HFF-Myc (cell line): ENCODE results near the gene UPK3B.
"Not testable (repeated sequence)": the region's sequence is repeated elsewhere in the genome, so short reads cannot be mapped to it uniquely, and the experiment has no call there.

Experiments
- DNase-seq: peaks from one replicate; pipeline ENCODE4 v3.0.0-alpha.2; 2011; ENCODE audit warnings: low read depth; ENCODE audit errors: extremely low read depth
- H3K4me3 ChIP-seq: replicated peaks from 2 replicates; pipeline ENCODE4 v1.5.1; 2011; ENCODE audit warnings: low read depth, mild to moderate bottlenecking, control low read depth, low read length
- CTCF ChIP-seq: IDR thresholded peaks from 2 replicates; pipeline ENCODE4 v1.5.1; 2012; ENCODE audit warnings: mild to moderate bottlenecking, low read depth, low read length, control low read depth; ENCODE audit errors: missing control alignments

Gene UPK3B

GRCh38 chr7:76505168-76506080 is 4.9 kb upstream of the UPK3B start:
- DNase-seq: no peak
- H3K4me3 ChIP-seq: no peak overlapping the region
- no peak for TF ChIP-seq CTCF

GRCh38 chr7:76506081-76506440 is 4.3 kb upstream of the UPK3B start:
- no peak for DNase-seq
- H3K4me3 ChIP-seq: no peak overlapping the region
- TF ChIP-seq CTCF: no peak

- DNase-seq: not testable (repeated sequence)
Observed at GRCh38 chr7:76506643-76507042, 3.7 kb upstream of the UPK3B start.

DNA sequence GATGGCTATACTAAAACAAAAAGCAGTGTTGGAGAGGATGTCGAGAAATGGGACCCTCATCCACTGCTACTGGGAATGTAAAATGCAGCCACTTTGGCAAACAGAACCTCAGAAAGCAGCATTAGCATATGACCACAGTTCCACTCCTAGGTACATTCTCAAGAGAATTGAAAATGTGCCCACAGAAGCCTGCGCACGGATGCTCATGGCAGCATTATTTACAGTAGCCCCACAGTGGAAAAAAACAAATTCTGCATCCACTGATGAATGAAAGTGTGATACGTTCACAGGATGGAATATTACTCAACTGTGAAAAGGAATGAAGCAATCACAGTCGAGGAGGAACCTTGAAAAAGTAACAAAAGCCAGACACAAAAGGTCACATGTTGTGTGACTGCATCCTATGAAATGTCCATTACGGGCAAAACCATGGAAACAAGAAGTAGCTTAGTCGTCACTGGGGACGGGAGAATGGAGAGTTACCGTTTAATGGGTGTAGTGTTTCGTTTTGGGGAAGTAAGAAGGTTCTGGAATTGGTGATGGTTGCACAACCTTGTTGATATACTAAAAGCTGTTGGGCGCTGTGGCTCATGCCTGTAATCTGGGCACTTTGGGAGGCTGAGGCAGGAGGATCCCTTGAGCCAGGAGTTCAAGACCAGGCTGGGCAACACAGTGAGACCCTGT is 2.5 kb upstream of the UPK3B start:
- DNase-seq: no peak
- no peak for TF ChIP-seq CTCF
- no peak overlapping the region for H3K4me3 ChIP-seq

More at GRCh38 chr7:76506643-76507042, 3.7 kb upstream of the UPK3B start:
- not testable (repeated sequence) for H3K4me3 ChIP-seq

GRCh38 chr7:76511200-76511910 is 1.0 kb downstream of the UPK3B start:
- H3K4me3 ChIP-seq, DNase-seq: not testable (repeated sequence)

DNA sequence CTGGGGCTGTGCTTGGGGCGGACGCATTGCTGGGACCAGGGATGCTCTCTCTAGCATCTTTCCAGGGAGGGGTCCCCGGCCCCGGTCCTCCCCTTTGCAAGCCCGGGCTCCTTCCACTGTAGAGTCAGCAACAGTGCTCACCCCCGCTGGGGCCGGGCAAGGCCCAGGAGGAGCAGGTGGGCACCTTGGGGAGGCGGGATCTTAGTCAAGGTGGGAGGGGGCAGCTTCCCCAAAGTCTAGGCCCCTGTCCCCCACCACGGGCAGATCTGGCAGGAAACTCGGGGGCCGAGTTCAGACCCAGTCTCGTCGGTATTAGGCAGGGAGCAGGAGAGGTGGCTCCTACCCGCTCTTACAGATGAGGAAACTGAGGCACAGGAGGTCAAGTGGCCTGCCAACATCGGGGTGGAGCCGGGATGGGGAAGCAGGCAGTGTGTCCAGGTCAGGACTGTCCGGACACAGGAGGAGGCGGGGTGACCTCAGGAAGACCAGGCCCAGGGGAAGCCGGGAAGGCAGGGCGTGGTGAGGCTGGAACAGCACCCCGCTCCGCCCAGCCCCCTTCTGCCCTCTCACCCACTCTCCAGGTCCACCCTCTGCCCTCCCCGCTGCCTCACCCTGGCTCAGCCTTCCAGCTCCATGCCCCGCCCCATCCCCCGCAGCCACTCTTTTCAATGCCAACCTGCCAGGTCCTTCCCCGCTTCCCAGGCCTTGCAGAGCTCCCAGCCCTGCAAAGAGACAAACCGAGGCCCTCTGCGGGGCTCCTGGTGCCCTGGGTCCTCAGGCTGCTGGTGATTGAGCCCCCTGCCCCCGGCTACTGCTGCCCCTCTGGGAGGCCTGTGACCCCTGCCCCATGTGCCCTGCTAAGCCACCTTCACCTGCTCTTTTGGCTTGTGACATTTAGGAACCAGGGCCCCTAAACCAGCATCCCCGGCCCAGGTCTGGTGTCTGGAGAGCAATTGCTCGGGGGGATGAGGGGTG is 1.8 kb downstream of the UPK3B start:
- H3K4me3 ChIP-seq, DNase-seq: not testable (repeated sequence)

DNA sequence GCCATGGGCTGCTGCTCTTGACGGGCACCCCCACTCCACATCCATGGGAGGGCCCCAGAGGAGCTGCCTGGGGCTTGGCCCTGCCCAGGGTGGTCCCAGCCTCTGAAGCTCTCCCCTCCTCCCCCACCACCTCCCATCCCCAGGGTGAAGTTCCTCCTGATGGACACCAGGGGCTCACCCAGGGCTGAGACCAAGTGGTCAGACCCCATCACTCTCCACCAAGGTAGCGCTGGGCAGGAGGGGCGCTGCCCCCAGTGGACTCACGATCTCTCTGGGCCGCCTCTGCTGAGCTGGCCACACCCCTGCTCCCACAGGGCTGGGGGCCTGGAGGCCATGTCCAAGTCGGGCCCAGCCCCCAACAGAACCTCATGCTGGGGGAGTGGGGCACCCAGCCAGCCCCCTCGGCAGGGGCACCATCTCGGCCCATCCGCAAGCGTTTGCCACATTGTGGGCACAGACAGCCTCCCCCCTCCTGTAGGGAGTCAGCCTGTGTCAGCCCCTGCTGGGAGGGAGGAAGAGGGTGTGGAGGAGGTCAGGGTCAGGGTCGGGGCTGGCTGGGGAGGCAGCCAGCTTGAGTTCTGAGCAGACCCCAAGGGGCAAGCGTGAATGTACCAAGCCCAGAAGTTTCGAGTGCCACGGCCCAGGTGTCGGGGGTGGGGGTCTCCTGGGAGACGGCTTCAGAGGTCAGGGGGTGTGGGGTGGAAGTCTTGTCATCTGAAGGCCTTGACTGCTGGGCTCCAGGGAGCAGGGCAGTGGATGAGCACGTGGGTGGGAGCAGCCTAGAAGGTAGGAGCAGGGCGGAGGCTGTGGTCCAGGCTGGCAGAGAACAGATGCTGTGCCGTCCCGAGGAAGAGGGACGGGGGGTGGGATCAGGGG is 2.8 kb downstream of the UPK3B start:
- DNase-seq: no peak
- peak; percentile 19 for TF ChIP-seq CTCF
- H3K4me3 ChIP-seq: no peak overlapping the region
